GM12891 (cell line): ENCODE results near the gene GPR37.

Experiments used
- POLR2AphosphoS5 ChIP-seq: IDR thresholded peaks from 2 replicates; pipeline ENCODE4 v1.6.1; 2011; ENCODE audit warnings: low read depth, low read length, control low read depth
- POU2F2 ChIP-seq: IDR thresholded peaks from 2 replicates; pipeline ENCODE4 v1.6.1; 2011; ENCODE audit warnings: low read depth, mild to moderate bottlenecking, control low read depth, low read length, moderate library complexity

DNA sequence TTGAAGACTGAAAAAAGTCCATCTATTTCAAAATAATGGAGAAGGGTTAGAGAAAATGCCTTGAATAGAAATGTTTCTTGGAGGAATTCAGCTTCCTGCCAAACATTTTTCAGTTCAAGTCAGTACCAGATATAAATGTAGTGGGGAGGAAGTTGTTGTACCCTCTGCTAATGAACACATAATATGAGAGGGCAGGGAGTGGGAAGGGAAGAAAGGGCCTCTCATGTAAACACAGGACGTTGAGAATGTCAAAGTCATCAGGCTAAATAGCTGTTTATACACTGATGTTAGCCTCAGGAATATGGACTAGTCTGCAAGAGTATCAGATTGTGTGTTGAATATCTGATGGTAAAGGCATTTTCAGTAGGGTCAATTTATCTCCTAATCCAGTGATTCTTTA, 37.0 kb downstream of the GPR37 start:
- TF ChIP-seq POLR2AphosphoS5 (no peak), POU2F2 (no peak)
